Stimulated activated naive CD4-positive, alpha-beta T cell treated with Interleukin-2 at 50 U/mL for 16 hours (primary cell): Measurements from ENCODE around the gene REEP6.

ENCODE experiments used
- DNase-seq: peaks from one replicate; lab custom pipeline; 2025; lab: John Stamatoyannopoulos, UW

REEP6 gene

GRCh38 chr19:1456121-1456900 is 34.7 kb upstream of the REEP6 start:
- no peak for DNase-seq

- DNase-seq: no peak
These were observed 33.8 kb upstream of the REEP6 start for GRCh38 chr19:1457031-1457739.

GRCh38 chr19:1457892-1458291 is 33.1 kb upstream of the REEP6 start:
- DNase-seq: no peak

GRCh38 chr19:1459479-1459878 is 31.5 kb upstream of the REEP6 start:
- DNase-seq: no peak

- no peak for DNase-seq
These were observed 30.7 kb upstream of the REEP6 start for GRCh38 chr19:1460033-1460995.

DNA sequence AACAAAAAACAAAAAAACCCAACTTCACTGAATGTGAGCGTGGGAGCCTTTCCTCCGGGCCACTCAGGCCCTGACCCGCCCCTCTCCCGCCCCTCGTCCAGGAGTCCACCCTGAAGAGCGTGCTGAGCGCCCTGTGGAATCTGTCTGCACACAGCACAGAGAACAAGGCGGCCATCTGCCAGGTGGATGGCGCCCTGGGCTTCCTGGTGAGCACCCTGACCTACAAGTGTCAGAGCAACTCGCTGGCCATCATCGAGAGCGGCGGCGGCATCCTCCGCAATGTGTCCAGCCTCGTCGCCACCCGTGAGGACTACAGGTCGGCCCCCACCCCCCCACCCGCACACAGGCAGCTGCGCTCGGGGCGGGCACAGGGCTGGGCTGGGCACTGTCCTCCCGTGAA is 29.1 kb upstream of the REEP6 start:
- DNase-seq: no peak

- DNase-seq: peak; percentile 24
These were observed 25.6 kb upstream of the REEP6 start for GRCh38 chr19:1465191-1466016.

DNA sequence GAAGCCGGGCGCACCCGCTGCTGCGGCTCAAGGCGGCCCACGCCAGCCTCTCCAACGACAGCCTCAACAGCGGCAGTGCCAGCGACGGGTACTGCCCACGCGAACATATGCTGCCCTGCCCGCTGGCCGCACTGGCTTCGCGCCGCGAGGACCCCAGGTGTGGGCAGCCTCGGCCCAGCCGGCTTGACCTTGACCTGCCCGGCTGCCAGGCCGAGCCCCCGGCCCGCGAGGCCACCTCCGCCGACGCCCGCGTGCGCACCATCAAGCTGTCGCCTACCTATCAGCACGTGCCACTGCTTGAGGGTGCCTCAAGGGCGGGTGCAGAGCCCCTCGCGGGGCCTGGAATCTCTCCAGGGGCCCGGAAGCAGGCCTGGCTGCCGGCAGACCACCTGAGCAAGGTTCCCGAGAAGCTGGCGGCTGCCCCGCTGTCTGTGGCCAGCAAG is 24.9 kb upstream of the REEP6 start:
- DNase-seq: no peak

DNA sequence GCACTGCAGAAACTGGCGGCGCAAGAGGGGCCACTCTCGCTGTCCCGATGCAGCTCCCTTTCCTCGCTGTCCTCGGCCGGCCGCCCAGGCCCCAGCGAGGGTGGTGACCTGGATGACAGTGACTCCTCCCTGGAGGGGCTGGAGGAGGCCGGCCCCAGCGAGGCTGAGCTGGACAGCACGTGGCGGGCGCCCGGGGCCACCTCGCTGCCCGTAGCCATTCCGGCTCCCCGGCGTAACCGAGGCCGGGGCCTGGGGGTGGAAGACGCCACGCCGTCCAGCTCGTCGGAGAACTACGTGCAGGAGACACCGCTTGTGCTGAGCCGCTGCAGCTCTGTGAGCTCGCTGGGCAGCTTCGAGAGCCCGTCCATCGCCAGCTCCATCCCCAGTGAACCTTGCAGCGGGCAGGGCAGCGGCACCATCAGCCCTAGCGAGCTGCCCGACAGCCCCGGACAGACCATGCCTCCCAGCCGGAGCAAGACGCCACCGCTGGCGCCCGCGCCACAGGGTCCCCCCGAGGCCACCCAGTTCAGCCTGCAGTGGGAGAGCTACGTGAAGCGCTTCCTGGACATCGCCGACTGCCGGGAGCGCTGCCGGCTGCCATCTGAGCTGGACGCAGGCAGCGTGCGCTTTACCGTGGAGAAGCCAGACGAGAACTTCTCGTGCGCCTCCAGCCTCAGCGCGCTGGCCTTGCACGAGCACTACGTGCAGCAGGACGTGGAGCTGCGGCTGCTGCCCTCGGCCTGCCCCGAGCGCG is 24.3 kb upstream of the REEP6 start:
- no peak for DNase-seq

DNA sequence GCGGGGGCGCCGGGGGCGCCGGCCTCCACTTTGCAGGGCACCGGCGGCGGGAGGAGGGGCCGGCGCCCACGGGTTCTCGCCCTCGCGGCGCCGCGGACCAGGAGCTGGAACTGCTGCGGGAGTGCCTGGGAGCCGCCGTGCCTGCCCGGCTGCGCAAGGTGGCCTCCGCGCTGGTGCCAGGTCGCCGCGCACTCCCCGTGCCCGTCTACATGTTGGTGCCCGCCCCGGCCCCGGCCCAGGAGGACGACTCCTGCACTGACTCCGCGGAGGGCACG is 23.8 kb upstream of the REEP6 start:
- DNase-seq: no peak

- no peak for DNase-seq
These were observed 23.3 kb upstream of the REEP6 start for GRCh38 chr19:1467490-1468273.

DNA sequence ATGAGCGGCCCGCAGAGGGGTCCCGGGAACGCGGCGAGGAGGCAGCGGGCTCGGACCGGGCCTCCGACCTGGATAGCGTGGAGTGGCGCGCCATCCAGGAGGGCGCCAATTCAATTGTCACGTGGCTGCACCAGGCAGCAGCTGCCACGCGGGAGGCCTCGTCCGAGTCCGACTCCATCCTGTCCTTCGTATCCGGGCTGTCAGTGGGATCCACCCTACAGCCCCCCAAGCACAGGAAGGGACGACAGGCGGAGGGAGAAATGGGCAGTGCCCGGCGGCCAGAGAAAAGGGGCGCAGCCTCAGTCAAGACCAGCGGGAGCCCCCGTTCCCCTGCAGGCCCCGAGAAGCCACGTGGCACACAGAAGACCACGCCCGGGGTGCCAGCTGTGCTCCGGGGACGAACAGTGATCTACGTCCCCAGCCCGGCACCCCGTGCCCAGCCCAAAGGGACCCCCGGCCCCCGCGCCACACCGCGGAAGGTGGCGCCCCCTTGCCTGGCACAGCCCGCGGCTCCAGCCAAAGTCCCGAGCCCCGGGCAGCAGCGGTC is 22.6 kb upstream of the REEP6 start:
- no peak for DNase-seq

- DNase-seq: peak; percentile 36
These were observed 22.1 kb upstream of the REEP6 start for GRCh38 chr19:1468821-1469254.

DNA sequence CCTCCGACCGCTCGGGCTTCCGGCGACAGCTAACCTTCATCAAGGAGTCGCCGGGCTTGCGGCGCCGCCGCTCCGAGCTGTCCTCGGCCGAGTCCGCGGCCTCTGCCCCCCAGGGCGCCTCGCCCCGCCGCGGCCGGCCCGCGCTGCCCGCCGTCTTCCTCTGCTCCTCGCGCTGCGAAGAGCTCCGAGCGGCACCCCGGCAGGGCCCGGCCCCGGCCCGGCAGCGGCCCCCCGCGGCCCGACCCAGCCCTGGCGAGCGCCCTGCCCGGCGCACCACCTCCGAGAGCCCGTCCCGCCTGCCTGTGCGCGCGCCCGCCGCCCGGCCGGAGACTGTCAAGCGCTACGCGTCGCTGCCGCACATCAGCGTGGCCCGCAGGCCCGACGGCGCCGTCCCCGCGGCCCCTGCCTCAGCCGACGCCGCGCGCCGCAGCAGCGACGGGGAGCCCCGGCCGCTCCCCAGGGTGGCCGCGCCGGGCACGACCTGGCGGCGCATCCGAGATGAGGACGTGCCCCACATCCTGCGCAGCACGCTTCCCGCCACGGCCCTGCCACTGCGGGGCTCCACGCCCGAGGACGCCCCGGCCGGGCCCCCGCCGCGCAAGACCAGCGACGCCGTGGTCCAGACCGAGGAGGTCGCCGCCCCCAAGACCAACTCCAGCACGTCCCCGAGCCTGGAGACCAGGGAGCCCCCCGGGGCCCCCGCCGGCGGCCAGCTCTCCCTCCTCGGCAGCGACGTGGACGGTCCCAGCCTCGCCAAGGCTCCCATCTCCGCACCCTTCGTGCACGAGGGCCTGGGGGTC is 21.5 kb upstream of the REEP6 start:
- DNase-seq: peak; percentile 23

DNA sequence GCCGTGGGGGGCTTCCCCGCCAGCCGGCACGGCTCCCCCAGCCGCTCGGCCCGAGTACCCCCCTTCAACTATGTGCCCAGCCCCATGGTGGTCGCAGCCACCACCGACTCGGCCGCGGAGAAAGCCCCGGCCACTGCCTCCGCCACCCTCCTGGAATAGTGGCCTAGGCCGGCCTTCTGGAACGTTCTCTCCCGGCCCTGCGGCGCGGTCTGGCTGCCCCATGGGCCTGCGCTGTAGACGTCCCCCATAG is 21.0 kb upstream of the REEP6 start:
- DNase-seq: no peak

DNA sequence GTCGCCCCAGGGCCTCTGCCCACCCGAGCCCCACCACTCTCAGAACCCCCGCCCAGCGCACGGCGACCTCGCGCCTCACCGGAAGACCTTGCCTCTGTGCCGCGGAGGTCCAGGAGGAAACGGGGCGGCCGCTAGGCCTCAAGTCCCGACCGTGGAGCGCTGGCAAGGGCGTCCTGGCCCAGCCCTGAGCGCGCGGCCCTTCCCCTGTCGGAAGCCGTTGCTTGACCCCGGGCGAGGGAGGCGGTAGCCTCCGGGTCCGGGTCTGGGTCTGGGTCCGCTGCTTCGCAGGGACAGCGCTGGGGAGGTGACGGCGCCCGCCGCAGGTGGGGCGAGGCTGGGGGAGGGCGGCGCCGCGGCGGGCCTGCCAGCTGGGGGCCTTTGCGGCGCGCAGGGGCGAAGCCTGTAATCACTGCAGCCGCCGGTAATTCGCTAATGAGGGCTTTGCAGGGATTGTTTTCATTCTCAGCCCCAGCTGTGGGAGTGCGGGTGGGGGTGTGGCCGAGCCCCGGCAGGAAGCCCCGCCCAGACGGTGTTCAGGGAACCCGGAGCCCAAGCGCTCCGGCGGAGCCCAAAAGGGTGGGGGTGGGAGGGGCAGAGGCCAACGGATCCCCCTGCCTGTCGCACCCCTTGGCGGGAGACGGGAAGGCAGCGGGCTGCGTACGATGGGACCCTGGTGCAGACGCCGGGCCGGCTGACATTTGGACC is 20.5 kb upstream of the REEP6 start:
- peak; percentile 63 for DNase-seq

DNA sequence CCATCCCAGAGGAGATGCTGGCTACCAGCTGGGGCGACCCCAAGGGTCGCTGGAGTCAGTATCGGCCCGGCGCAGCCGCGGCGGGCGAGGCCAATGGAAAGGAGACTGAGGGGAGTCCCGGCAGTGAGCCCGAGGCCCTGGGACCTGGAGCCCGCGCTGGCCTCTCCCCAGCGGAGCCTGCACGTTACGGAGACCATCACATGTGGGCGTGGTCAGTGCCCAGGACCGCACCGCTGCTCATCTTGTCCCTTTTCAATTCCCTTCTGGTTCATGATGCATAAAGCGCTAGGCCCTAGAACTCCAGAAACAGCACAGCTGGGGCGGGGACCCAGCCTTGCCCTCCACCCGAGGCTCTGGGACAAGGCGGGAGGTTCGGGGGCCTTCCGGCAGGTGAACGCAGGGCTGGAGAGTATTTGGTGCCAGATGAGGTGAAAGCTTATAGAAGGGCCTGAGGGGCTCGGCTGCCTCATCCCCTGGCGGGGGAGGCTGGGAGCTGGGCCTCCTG is 19.9 kb upstream of the REEP6 start:
- no peak for DNase-seq

DNA sequence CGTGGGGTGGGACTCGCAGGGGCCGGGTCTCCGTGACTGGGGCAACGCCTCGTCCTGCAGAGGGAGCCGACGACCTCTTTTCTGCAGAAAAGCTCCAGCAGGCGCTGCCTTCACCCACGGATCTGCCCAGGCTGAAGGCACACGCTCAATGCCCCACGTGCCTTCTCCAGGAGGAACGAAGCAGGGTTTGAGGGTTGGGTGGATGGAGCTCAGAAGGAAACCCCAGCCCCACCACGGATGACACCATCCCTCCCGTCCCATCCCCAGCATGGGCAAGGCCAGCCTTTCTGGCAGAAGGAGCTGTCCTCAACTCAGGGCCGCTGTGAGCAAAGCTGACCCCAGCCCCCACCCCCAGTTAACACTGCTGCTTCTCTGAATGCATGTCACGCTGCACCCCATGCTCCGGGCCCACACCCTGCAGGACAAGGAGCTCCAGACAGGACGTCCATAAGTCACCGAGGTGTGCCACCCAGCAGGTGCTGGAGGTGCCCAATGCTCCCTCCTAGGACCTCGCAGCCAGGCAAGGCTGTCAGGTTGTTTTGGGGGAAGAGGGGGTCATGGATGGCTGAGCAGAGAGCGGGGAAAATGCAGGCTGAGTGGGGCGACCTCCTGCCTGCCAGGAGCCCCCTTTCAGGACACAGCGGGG is 19.3 kb upstream of the REEP6 start:
- no peak for DNase-seq
